Measurements from ENCODE around the gene DOCK2.

- TF ChIP-seq CTCF (conservative IDR thresholded peaks at IDR 0.05 in 1 of 2, IDR thresholded peaks at IDR 0.05 in 1 of 2; ENCODE audit: low read depth in 1 of 2, low read length in 2 of 2), result no peak
- TF ChIP-seq EZH2 (IDR thresholded peaks at IDR 0.05; ENCODE audit: low read length, missing control alignments), result no peak
These were observed 177.4 kb downstream of the DOCK2 start for GRCh38 chr5:169814522-169814921.

All from fibroblast of lung (primary cell).